EL (cell line): Measurements from ENCODE around the gene NINJ1.

Source experiments
- DNase-seq: peaks from one replicate; pipeline ENCODE4 v3.0.0-alpha.2; 2016

Gene NINJ1, protein sequence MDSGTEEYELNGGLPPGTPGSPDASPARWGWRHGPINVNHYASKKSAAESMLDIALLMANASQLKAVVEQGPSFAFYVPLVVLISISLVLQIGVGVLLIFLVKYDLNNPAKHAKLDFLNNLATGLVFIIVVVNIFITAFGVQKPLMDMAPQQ

DNA sequence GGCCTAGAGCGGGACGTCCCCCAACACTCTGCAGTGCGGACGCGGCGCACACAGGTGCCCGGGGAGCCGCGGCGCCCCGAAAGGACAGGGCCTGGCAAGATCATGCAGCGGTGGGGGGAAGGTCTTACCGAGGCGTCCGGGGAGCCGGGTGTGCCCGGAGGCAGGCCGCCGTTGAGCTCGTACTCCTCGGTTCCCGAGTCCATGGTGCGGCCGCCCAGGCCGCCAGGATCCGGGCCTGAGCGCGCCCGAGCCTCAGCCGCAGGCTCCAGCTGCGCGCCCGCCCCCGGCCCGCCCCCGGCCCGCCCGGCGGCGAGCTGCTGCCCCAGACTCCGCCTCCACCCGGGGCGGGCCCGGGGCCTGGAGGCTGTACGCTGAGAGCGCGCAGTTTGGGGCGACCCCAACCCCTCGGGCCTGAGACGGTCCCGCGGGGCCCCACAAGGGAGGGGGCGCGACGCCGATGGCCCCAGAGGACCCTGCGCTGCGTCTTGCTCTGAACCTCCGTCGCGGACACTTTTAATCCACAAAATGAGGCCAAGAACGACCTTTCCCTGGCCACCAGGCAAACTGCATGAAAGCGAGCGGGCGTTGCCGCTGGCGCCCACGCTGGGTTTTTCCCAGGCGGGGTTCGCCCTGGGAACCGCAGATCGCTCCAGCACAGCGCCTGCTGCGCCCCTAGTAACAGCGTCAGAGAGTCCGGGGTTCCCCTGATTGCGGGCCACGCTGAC lies at the start of gene NINJ1:
Gene NINJ1, minus strand, starts transcription at position 237 of the 725 bp plus-strand sequence. Its CDS starts 34 bp downstream, at position 203.
- DNase-seq = peak; percentile 74

GRCh38 chr9:93183131-93183662 lies 49.1 kb upstream of the NINJ1 start:
- no peak for DNase-seq

DNA sequence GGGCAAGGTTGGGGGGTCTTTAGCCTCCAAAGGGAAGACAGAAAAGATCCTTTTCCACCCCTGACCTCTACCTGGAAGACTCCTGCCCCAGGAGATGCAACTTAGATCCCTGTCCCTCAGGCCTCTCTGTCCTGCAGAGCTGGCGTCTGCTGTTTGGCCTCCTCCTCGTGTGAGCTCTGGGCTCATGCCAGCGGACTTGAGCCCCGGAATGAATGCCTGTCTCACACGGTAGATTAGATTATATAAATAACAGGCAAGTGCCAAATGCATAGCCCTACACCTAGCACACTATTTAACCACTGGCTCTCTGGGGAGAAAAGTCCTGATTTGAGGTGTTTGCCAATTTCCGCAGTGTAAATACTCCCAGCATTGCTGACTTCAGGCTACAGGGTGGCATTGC lies 48.5 kb upstream of the NINJ1 start:
- no peak for DNase-seq

DNA sequence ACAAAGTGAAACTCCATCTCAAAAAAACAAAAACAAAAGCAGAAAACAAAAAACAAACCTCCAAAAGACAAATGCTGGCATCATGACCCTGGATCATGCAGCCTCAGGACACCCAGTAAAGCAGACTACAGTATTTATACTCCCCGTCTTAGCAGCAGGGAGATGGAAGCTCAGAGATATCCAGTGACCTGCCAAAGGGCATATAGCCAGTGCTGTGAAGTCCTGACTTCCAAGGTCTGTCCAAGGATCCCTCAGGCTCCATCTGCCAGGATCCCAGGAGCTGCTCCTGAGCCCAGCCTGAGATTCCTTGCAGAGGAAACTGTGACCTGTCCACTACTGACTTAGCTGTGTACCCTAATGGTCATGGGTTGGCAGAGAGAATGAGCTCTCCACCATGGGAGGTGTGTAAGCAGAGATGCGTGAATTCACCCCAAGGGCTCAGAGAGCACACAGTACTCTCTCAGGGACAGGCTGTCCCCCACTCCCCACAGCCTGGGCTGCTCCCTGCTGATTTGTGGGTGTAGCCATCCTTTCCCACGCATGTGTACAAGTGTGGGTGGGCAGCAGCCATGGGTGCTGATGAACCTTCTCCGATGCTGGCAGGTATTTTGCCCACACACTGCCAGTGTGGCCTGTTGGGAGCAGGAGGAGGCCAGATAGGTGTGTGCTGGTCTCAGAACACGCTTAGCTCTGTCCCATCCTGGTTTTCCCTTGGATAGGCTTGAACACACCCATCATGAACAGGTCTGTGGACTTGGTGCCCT lies 47.8 kb upstream of the NINJ1 start:
- DNase-seq = no peak

DNA sequence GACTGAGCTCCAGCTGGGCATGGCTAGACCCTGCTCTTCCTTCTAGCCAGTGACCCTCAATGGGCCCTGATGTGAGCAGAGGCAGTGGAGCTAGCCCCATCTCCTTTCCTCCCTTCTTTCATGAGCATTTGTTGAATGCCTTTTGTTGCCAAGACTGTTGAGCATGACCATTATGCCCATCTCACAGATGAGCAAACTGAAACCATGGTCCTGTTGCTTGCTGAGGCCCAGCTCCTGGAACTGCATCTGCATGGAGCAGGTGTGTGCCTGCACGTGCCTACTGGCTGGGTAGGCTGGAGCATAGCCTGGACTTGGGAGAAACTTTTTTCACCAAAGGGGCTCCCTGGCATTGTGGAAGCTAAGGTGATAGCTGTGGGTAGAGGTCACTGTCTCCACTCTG lies 46.9 kb upstream of the NINJ1 start:
- no peak for DNase-seq

DNA sequence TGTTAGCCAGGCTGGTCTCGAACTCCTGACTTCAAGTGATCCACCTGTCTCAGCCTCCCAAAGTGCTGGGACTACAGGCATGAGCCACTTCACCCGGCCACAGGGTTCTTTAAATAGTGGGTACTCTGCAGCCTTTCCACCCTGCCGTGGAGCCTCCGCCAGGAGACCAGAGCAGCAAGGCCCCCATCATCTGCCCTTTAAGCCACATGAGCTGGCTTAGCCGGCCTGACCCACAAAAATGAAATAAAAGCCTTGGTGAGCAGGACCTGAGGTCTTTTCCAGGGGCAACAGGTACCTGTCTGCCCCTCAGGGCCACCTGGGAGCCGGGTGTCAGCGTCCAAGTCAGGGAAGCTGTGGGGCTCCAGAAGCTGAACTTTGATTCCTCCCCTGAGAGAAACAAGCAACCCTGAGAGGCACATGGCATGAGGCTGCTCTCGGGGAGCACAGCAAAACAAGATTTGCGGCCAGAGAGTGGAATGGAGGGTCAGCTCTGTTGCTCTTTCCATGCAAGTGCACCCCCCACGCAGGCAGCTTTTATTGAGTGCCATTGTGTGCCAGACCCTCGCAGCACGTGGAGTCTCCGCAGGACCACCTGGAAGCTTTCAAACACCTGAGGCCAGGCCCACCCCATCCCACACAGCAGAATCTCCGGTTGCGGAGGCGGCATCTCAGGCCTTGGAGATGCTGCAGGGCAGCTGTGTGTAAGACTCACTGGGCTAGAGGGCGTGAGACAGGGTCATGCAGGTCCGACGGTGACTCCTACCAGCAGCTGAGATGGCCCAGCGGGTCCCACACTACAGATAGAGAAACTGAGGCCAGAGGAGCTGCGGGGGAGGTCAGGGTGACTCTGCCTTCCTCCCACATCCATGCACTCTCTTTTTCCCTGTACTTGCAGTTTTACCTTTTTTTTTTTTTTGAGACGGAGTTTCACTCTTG lies 45.1 kb upstream of the NINJ1 start:
- no peak for DNase-seq

DNA sequence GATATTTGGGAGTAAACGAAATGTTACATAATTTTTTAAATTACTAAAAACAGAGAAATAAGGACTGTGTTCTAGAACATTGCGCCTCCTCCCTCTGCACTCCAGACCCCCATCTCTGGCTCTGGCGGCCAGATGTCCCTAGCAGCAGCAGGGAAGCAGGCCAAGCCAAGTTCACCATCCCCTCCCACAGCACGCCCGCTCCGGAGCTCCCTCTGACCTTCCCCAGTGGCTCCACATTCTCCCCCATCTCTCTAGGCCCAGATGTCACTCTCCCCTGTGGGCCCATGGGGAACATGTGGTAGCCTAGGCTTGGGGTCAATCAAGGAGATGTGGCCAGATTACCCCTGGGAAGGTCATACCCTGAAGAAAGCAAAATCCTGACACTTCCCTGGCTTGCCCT lies 43.6 kb upstream of the NINJ1 start:
- DNase-seq = no peak

DNA sequence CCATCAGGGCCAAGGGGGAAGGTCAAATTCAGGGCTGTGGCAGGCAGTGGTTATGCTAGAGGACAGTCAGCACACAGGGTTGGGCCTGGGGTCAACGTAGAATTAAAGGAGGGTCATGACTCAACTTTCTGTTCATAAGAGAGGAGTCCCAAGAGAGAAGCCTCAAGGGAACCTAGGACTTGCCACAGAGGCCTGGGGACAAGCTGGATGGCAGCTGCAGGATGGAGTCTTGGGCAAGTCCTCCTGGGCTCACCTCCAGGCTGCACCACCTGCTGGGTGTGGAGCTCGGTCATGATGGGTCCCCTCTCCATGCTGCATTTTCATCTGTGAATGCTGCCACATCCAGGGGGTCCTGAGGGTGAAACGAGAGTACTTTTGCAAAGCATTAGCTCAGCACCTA lies 40.9 kb upstream of the NINJ1 start:
- no peak for DNase-seq

GRCh38 chr9:93173365-93174051 lies 39.5 kb upstream of the NINJ1 start:
- no peak for DNase-seq

DNA sequence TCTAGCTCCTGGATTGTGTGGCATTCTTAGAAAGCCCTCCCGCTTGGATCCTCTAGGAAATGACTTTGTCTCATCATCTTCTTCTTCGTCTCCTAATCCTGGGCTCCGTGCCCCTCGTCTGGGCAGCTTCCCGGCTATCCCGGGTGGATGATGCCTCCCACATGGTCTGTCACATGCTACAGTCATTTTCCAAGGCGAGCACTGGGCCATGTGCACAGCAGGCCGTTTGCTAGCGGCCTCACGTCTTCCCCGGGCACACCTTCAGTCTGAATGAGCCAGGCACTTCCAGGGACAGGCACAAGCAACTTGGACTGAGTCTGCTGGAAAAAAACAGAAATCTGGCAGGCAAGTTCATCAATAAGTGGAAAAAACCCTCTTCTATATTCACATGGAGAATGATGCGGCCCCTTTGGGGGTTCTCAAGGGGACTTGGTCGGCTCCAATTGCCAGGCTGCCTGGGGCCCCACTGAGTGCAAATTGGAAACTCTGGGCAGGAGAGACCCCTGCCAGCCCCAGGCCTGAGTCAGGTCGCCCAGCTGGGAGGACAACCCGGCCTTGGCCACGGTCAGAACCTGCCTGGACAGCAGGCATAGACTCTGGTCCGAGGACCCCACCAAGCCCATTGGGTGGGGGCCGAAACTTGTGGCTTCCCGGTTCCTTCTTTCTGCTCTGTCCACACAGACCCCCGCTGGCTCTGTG lies 38.8 kb upstream of the NINJ1 start:
- DNase-seq = no peak

DNA sequence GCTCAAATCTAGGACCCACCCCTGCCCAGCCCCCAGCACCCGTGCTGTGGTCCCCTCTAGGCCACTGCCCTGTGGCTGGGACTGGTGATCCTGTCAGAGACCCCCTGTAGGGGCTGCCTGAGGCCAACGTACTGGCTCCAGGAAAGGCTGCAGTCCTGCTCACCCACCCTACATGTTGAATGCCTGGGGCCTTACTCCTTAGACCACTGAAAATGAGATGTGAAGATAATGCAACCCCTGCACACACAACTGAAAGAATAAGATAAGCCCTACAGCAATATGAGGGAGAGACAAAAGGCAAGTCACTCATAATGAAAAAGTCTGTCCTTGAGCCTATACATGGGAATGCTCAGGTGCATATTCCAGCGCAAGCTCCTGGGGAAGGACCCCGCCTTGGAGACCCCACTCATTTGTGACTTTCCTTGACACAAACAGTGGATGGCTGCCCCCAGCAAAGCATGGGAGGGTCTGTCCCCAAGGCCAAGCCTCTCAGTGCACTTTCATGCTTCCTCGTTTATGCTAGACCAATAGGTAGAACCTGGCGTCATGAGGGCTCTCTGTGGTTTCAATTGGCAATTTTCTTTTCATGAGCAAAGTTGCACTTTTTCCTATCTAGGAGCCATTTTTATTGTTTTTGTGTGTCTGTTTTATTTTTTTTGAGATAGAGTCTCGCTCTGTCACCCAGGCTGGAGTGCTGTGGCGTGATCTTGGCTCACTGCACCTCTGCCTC lies 37.4 kb upstream of the NINJ1 start:
- DNase-seq = no peak

GRCh38 chr9:93170571-93170970 lies 36.5 kb upstream of the NINJ1 start:
- DNase-seq = no peak

- no peak for DNase-seq
These were observed 35.4 kb upstream of the NINJ1 start for GRCh38 chr9:93169444-93169843.

GRCh38 chr9:93168581-93168980 lies 34.5 kb upstream of the NINJ1 start:
- DNase-seq = no peak

GRCh38 chr9:93167838-93168237 lies 33.8 kb upstream of the NINJ1 start:
- DNase-seq = no peak

DNA sequence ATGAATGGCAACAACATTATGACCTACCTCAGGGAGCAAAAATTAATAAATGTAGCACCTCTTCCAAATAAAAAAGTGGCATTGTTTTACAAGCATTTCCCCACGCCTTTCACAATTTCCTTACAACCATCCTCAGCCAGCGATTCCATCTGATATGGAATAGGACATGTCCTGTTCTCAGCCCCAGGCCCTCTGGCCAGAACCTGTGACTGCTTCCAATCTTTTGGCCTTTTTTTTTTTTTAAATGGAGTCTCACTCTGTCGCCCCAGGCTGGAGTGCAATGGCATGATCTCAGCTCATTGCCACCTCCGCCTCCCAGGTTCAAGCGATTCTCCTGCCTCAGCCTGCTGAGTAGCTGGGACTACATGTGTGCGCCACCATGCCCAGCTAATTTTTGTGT lies 33.1 kb upstream of the NINJ1 start:
- no peak for DNase-seq

DNA sequence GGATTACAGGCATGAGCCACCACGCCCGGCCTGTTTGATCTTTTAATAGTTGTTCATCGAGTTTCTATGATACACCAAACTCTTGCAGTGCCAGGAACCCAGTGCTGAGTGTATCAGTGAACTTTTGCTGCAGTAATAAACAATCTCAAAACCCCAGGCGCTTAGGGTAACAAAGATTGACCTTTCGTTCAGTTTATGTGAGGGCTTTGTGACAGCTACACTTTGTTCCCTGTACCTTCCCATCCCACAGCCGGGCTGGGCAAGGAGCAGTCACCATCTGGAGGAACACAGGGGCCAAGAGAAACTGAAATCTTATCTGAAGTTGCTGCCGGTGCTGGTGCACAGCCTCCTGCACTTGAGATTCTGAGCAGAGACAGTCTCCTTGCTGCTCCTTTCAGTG lies 32.6 kb upstream of the NINJ1 start:
- no peak for DNase-seq

GRCh38 chr9:93164085-93164484 lies 30.0 kb upstream of the NINJ1 start:
- no peak for DNase-seq

DNA sequence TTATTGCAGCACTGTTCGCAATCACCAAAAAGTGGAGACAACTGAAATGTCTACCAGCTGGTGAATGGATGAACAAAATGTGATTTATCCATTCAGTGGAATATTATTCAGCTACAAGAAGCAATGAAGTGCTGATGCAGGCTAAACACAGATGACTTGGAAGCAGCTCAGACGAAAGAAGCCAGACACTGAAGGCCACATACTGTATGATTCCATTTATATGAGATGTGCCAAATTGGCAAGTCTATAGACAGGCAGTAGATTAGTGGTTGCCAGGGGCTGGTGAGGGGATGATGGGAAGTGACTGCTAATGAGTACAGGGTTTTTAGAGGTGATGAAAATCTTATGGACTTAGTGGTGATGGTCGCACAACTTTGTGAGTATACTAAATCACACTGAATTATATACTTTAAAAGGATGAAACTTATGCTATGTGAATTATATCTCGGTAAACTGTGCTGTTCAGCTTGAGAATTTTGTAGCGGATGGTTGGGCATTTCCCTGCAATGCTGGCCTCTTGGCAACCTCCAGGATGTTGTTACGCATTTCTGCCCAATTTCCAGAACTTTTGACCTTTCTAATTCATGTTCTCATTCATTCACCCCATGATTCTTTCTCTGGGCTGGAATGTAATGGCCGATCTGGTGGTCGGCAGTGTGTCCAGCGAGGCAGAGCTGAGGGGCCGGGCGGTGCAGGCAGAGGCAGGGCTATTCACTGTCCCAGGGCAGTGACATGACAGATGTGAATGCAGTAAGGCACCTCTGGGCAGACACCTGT lies 27.9 kb upstream of the NINJ1 start:
- DNase-seq = no peak
